HepG2 (cell line): ENCODE data around the gene CDK6. TPM values are rescaled to one million over a fixed set of nuclear protein-coding genes. Genes with fewer than 3 reads are reported as not detected.

Source experiments
- ATAC-seq: fragments of 200-7000 bp; cut with Tn5 transposase; 3 replicates; pipeline ENCODE4 v1.9.1; 2020; ENCODE audit warnings: mild to moderate bottlenecking, moderate library complexity
- BruUV-seq: library from RNA; stranded (reverse); fragments of 400-500 nt; replicated peaks from 2 replicates; lab custom pipeline; 2021; lab: Mats Ljungman, UMichigan
- CTCF ChIA-PET: fragments of 300-600 bp; formaldehyde crosslinking; extraction: SDS; loops from one replicate; lab custom pipeline; 2021; ENCODE audit warnings: low total read pairs, inconsistent platforms, low intra/inter-chr PET ratio; lab: Yijun Ruan, JAX
- POLR2A ChIA-PET: fragments of 350-600 bp; sonication (Branson Sonifier 250); formaldehyde crosslinking; loops from one replicate; lab custom pipeline; 2020; ENCODE audit warnings: antibody characterized with exemption, inconsistent platforms; lab: Yijun Ruan, JAX
- DNase-seq: peaks from one replicate; pipeline ENCODE4 v3.0.0-alpha.2; 2015; ENCODE audit warnings: low spot score
- FAIRE-seq: peaks from 3 replicates; lab custom pipeline; 2011; peaks lifted over from hg19 to GRCh38; lab: Jason Lieb, UNC
- H2AFZ ChIP-seq: one replicate; pipeline ENCODE4 v1.6.1; 2011; ENCODE audit warnings: low read length, inconsistent platforms
- H3K27ac ChIP-seq: fragments of 300-600 bp; 3 replicates; pipeline ENCODE4 v1.8.0; 2011; ENCODE audit warnings: mixed run types, mild to moderate bottlenecking, mixed read lengths, low read length, inconsistent platforms; ENCODE audit not compliant: insufficient read depth; ENCODE audit errors: extremely low read length
- H3K27me3 ChIP-seq, 2 experiments: fragments of 200-600 bp in 1 of 2; 2 replicates in 1 of 2; 3 replicates in 1 of 2; pipeline versions ENCODE4 v1.6.0 to v1.8.0; 2011; ENCODE audit warnings: low read length in 2 of 2, mild to moderate bottlenecking in 2 of 2, moderate library complexity in 2 of 2, inconsistent platforms in 1 of 2; ENCODE audit not compliant: insufficient read depth in 2 of 2, control insufficient read depth in 1 of 2
- H3K36me3 ChIP-seq, 2 experiments: fragments of 200-600 bp in 1 of 2; replicated peaks in 1 of 2; 2 replicates in 1 of 2; 3 replicates in 1 of 2; pipeline versions ENCODE4 v1.5.1 to v1.8.0; 2011; ENCODE audit warnings: low read length in 2 of 2, inconsistent platforms in 1 of 2; ENCODE audit not compliant: insufficient read depth in 2 of 2, control insufficient read depth in 1 of 2
- H3K4me1 ChIP-seq: 2 replicates; pipeline ENCODE4 v1.5.1; 2012; ENCODE audit warnings: low read length, inconsistent platforms; ENCODE audit not compliant: insufficient read depth
- H3K4me2 ChIP-seq: 2 replicates; pipeline ENCODE4 v1.6.0; 2011; ENCODE audit warnings: low read depth, low read length, inconsistent platforms
- H3K4me3 ChIP-seq, 3 experiments: fragments of 200-600 bp in 1 of 3; sonication (generic), shearing (Covaris generic) in 1 of 3; replicated peaks in 1 of 3; 2 replicates each; pipeline ENCODE4 v1.5.1; 2011 to 2016; ENCODE audit warnings: low read length in 3 of 3, inconsistent platforms in 2 of 3, low read depth in 2 of 3, mild to moderate bottlenecking in 2 of 3, control low read depth in 1 of 3, mixed read lengths in 1 of 3; ENCODE audit not compliant: insufficient read depth in 1 of 3
- H3K79me2 ChIP-seq: one replicate; pipeline ENCODE4 v1.6.1; 2011; ENCODE audit warnings: low read length, inconsistent platforms; ENCODE audit not compliant: insufficient read depth
- H3K9ac ChIP-seq: 2 replicates; pipeline ENCODE4 v1.6.0; 2011; ENCODE audit warnings: mild to moderate bottlenecking, low read depth, low read length, inconsistent platforms; ENCODE audit not compliant: insufficient read depth
- H3K9me3 ChIP-seq: 2 replicates; pipeline ENCODE4 v1.5.1; 2012; ENCODE audit warnings: mild to moderate bottlenecking, low read length
- H4K20me1 ChIP-seq: 2 replicates; pipeline ENCODE4 v1.6.0; 2011; ENCODE audit warnings: inconsistent platforms, mild to moderate bottlenecking, low read length, moderate library complexity; ENCODE audit not compliant: insufficient read depth
- AFF4 ChIP-seq: sonication (generic); formaldehyde crosslinking; IDR thresholded peaks from 2 replicates; pipeline ENCODE4 v1.4.0; 2020; ENCODE audit warnings: missing genetic modification reagents
- CBFB ChIP-seq: sonication (generic); formaldehyde crosslinking; IDR thresholded peaks from 2 replicates; pipeline ENCODE4 v1.4.0; 2020; ENCODE audit warnings: missing genetic modification reagents
- MIXL1 ChIP-seq: IDR thresholded peaks from 2 replicates; pipeline ENCODE4 v1.6.1; 2016
- MLX ChIP-seq: IDR thresholded peaks from 2 replicates; pipeline ENCODE4 v1.6.1; 2016
- SP2 ChIP-seq: sonication (generic); formaldehyde crosslinking; IDR thresholded peaks from 2 replicates; pipeline ENCODE4 v1.5.1; 2020; ENCODE audit warnings: mild to moderate bottlenecking, missing genetic modification reagents
- SRSF4 ChIP-seq: fragments of 200-400 bp; formaldehyde crosslinking; IDR thresholded peaks from one replicate; pipeline ENCODE4 v1.6.1; 2018; ENCODE audit warnings: mild to moderate bottlenecking, low read depth, low read length, moderate library complexity; ENCODE audit not compliant: poor library complexity, severe bottlenecking
- ZBTB1 ChIP-seq: sonication (generic); formaldehyde crosslinking; IDR thresholded peaks from 2 replicates; pipeline ENCODE4 v1.4.0; 2020; ENCODE audit warnings: missing genetic modification reagents, borderline replicate concordance
- ZNF136 ChIP-seq: sonication (generic); formaldehyde crosslinking; IDR thresholded peaks from 2 replicates; pipeline ENCODE4 v1.8.1; 2022; ENCODE audit warnings: low read depth, mild to moderate bottlenecking, moderate library complexity, missing genetic modification reagents
- ZNF160 ChIP-seq: sonication (generic); formaldehyde crosslinking; IDR thresholded peaks from 2 replicates; pipeline ENCODE4 v1.8.0; 2022; ENCODE audit warnings: mild to moderate bottlenecking, inconsistent platforms, missing genetic modification reagents
- ZNF512B ChIP-seq: sonication (generic); formaldehyde crosslinking; IDR thresholded peaks from 2 replicates; pipeline ENCODE4 v1.5.1; 2020; ENCODE audit warnings: missing genetic modification reagents, mild to moderate bottlenecking, borderline replicate concordance
- ZNF652 ChIP-seq: IDR thresholded peaks from 2 replicates; pipeline ENCODE4 v1.6.1; 2016; ENCODE audit warnings: low read depth, borderline replicate concordance
- ZNF660 ChIP-seq: sonication (generic); formaldehyde crosslinking; IDR thresholded peaks from 2 replicates; pipeline ENCODE4 v1.5.1; 2020; ENCODE audit warnings: mild to moderate bottlenecking, low read depth, missing genetic modification reagents, borderline replicate concordance
- ZNF749 ChIP-seq: sonication (generic); formaldehyde crosslinking; IDR thresholded peaks from 2 replicates; pipeline ENCODE4 v1.8.0; 2022; ENCODE audit warnings: mild to moderate bottlenecking, missing genetic modification reagents, moderate library complexity, borderline replicate concordance
- WGBS: methylation state at CpG from one replicate; pipeline ENCODE4 v1.1.6; 2017; ENCODE audit warnings: low lambda C conversion rate; 5-methylcytosine and 5-hydroxymethylcytosine counted together
- in situ Hi-C: cut with HindIII; loops from 2 replicates; pipeline ENCODE4 v1.10.0; 2017; ENCODE audit warnings: low pct_unique_long_range_greater_than_20kb; ENCODE audit not compliant: extremely low pct_ligation_motif_present
- intact Hi-C: fragments of 100-400 bp; cut with micrococcal nuclease; formaldehyde crosslinking; loops from one replicate; pipeline ENCODE4 v1.10.0; 2022; ENCODE audit not compliant: unreplicated experiment
- polyA plus RNA-seq, 8 experiments: library from polyadenylated mRNA; depleted of rRNA in 3 of 8; stranded (reverse) in 7 of 8; unstranded in 1 of 8; fragments of >200 nt; fragmentation: Illumina TruSeq in 4 of 8; extraction: Trizol in 4 of 8; gene quantifications; 2 replicates each; pipeline versions ENCODE4 v1.2.1 to v1.2.3, GENCODE V29; 2011 to 2016; ENCODE audit warnings: low read depth in 4 of 8, missing spikeins in 1 of 8, mixed read lengths in 1 of 8; ENCODE audit not compliant: insufficient read depth in 1 of 8
- total RNA-seq, 5 experiments: library from RNA; depleted of rRNA; stranded (reverse); fragments of >200 nt; fragmentation: Illumina TruSeq; extraction: Trizol; gene quantifications; 2 replicates each; pipeline ENCODE4 v1.2.3, GENCODE V29; 2016; ENCODE audit warnings: low read depth in 1 of 5
- TF ChIP-seq, protein P1 (sequence below): sonication (generic); formaldehyde crosslinking; IDR thresholded peaks from 2 replicates; pipeline ENCODE4 v1.4.0; 2020; ENCODE audit warnings: missing genetic modification reagents

Gene CDK6
- total and polyA plus RNA-seq, 2 of the 13 experiments (the other 11 are each of a cell fraction or from before 2014, with no cell fraction given): 34.6 to 90.8 TPM

GRCh38 chr7:92622685-92623084, 213.7 kb downstream of the CDK6 start (continued):
- TF ChIP-seq ZNF749 (CRISPR knock-in tag) (no peak), SRSF4 (no peak), ZBTB1 (CRISPR knock-in tag) (no peak), MIXL1 (CRISPR knock-in tag) (no peak), MLX (no peak)
- TF ChIP-seq, all 625 proteins: peak for 0

GRCh38 chr7:92622030-92622429, 214.3 kb downstream of the CDK6 start:
- DNase-seq (no peak), ATAC-seq (no peak), FAIRE-seq (no peak)
- H2AFZ ChIP-seq: no peak overlapping the region
- peaks cover 21 to 71% of the 10 kb centered on the region in 2 experiments for H3K36me3 ChIP-seq
- ChIA-PET CTCF (interaction anchor here (1.6 to 2.0 kb wide), 2 partner anchors 211 to 258 kb away, joined by 7 to 12 read pairs; no protein-coding TSS in a partner anchor), POLR2A (no interaction called here)
- no TSS peak for BruUV-seq
- 96% methylated on average over 2 of the region's 2 CpGs for WGBS
- H3K9me3 ChIP-seq: no peaks in the 10 kb centered on the region
- no peaks in the 10 kb centered on the region for H3K4me1 ChIP-seq
- no peak overlapping the region for H3K9ac ChIP-seq
- intact Hi-C loops: no loop called here
- in situ Hi-C loops: loop anchor here (5.0 to 10.0 kb wide), 2 partner anchors 210 to 433 kb away; no protein-coding TSS in a partner anchor
- H3K79me2 ChIP-seq: no peaks in the 10 kb centered on the region
- no peak overlapping the region for H3K4me3 ChIP-seq
- no peaks in the 10 kb centered on the region for H3K27me3 ChIP-seq
- peaks cover 7% of the 10 kb centered on the region; the same call in 1 of the 2 replicates for H4K20me1 ChIP-seq
- no peak overlapping the region for H3K4me2 ChIP-seq
- no peak overlapping the region for H3K27ac ChIP-seq
- TF ChIP-seq CBFB (CRISPR knock-in tag): no peak
- no peak for TF ChIP-seq ZNF136
- no peak for TF ChIP-seq AFF4
- TF ChIP-seq SP2 (CRISPR knock-in tag): no peak
- no peak for TF ChIP-seq ZNF660
- TF ChIP-seq, protein P1, sequence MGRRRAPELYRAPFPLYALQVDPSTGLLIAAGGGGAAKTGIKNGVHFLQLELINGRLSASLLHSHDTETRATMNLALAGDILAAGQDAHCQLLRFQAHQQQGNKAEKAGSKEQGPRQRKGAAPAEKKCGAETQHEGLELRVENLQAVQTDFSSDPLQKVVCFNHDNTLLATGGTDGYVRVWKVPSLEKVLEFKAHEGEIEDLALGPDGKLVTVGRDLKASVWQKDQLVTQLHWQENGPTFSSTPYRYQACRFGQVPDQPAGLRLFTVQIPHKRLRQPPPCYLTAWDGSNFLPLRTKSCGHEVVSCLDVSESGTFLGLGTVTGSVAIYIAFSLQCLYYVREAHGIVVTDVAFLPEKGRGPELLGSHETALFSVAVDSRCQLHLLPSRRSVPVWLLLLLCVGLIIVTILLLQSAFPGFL (CRISPR knock-in tag): no peak
- TF ChIP-seq ZNF512B (CRISPR knock-in tag): no peak
- no peak for TF ChIP-seq ZNF652 (CRISPR knock-in tag)
- no peak for TF ChIP-seq ZNF160 (CRISPR knock-in tag)
